ENCODE measurements around the gene TMPRSS12. TPM values are rescaled to one million over a fixed set of nuclear protein-coding genes. Genes with fewer than 3 reads are reported as not detected.
"Not testable (repeated sequence)": the region's sequence is repeated elsewhere in the genome, so short reads cannot be mapped to it uniquely, and the experiment has no call there.

TMPRSS12 gene
- total and polyA plus RNA-seq, 2 donors from 2014 or later: not detected

- no peaks in the 10 kb centered on the region for H3K36me3 ChIP-seq (ENCODE audit: control insufficient read depth in 2 of 3, insufficient read depth in 3 of 3, low read length in 3 of 3)
- H3K9me3 ChIP-seq (ENCODE audit: control insufficient read depth in 2 of 3, insufficient read depth in 1 of 3, low read length in 3 of 3): peaks cover 0 to 5% (median 0%) of the 10 kb centered on the region in 3 donors
- no peak overlapping the region for H3K4me3 ChIP-seq (ENCODE audit: low read length in 3 of 3)
- no peak overlapping the region for H3K9ac ChIP-seq (ENCODE audit: low read length in 3 of 3)
- intact Hi-C loops (cut with DNase I): no loop called here
- no peak for FAIRE-seq
- H3K27me3 ChIP-seq (ENCODE audit: control insufficient read depth, insufficient read depth, low read length): no peaks in the 10 kb centered on the region
- no peak for DNase-seq
- no peaks in the 10 kb centered on the region for H3K4me1 ChIP-seq (ENCODE audit: control insufficient read depth in 2 of 3, insufficient read depth in 2 of 3, low read depth in 1 of 3, low read length in 3 of 3)
- H3K27ac ChIP-seq (ENCODE audit: low read depth in 2 of 2, low read length in 2 of 2): no peak overlapping the region
- TF ChIP-seq CTCF (IDR thresholded peaks at IDR 0.05; ENCODE audit: borderline replicate concordance, extremely low read depth, insufficient read depth): no peak
Observed at GRCh38 chr12:50862316-50862715, 19.6 kb downstream of the TMPRSS12 start.

GRCh38 chr12:50865266-50865665, 22.5 kb downstream of the TMPRSS12 start:
- DNase-seq: no peak
- TF ChIP-seq CTCF (IDR thresholded peaks at IDR 0.05; ENCODE audit: borderline replicate concordance, extremely low read depth, insufficient read depth): no peak
- H3K4me3 ChIP-seq (ENCODE audit: low read length in 3 of 3): no peak overlapping the region
- H3K36me3 ChIP-seq (ENCODE audit: control insufficient read depth in 2 of 3, insufficient read depth in 3 of 3, low read length in 3 of 3): no peaks in the 10 kb centered on the region
- intact Hi-C loops (cut with DNase I): no loop called here
- H3K9me3 ChIP-seq (ENCODE audit: control insufficient read depth in 2 of 3, insufficient read depth in 1 of 3, low read length in 3 of 3): peaks cover 0 to 5% (median 0%) of the 10 kb centered on the region in 3 donors
- H3K27ac ChIP-seq (ENCODE audit: low read depth in 2 of 2, low read length in 2 of 2): no peak overlapping the region
- FAIRE-seq: no peak
- H3K4me1 ChIP-seq (ENCODE audit: control insufficient read depth in 2 of 3, insufficient read depth in 2 of 3, low read depth in 1 of 3, low read length in 3 of 3): no peaks in the 10 kb centered on the region
- no peaks in the 10 kb centered on the region for H3K27me3 ChIP-seq (ENCODE audit: control insufficient read depth, insufficient read depth, low read length)
- no peak overlapping the region for H3K9ac ChIP-seq (ENCODE audit: low read length in 3 of 3)

- DNase-seq; H3K4me1 ChIP-seq (ENCODE audit: control insufficient read depth in 2 of 3, insufficient read depth in 2 of 3, low read depth in 1 of 3, low read length in 3 of 3); H3K9me3 ChIP-seq (ENCODE audit: control insufficient read depth in 2 of 3, insufficient read depth in 1 of 3, low read length in 3 of 3); H3K27ac ChIP-seq (ENCODE audit: low read depth in 2 of 2, low read length in 2 of 2); H3K9ac ChIP-seq (ENCODE audit: low read length in 3 of 3); H3K4me3 ChIP-seq (ENCODE audit: low read length in 3 of 3); H3K27me3 ChIP-seq (ENCODE audit: control insufficient read depth, insufficient read depth, low read length); intact Hi-C loops (cut with DNase I); H3K36me3 ChIP-seq (ENCODE audit: control insufficient read depth in 2 of 3, insufficient read depth in 3 of 3, low read length in 3 of 3); FAIRE-seq: not testable (repeated sequence)
Observed at GRCh38 chr12:50868881-50869280, 26.2 kb downstream of the TMPRSS12 start.

- Histone ChIP-seq H3K9ac (ENCODE audit: low read length in 3 of 3) (no peak overlapping the region), H3K27ac (ENCODE audit: low read depth in 2 of 2, low read length in 2 of 2) (no peak overlapping the region), H3K4me1 (ENCODE audit: control insufficient read depth in 2 of 3, insufficient read depth in 2 of 3, low read depth in 1 of 3, low read length in 3 of 3) (no peaks in the 10 kb centered on the region), H3K4me3 (ENCODE audit: low read length in 3 of 3) (no peak overlapping the region), H3K36me3 (ENCODE audit: control insufficient read depth in 2 of 3, insufficient read depth in 3 of 3, low read length in 3 of 3) (no peaks in the 10 kb centered on the region), H3K9me3 (ENCODE audit: control insufficient read depth in 2 of 3, insufficient read depth in 1 of 3, low read length in 3 of 3) (no peaks in the 10 kb centered on the region), H3K27me3 (ENCODE audit: control insufficient read depth, insufficient read depth, low read length) (no peaks in the 10 kb centered on the region)
- DNase-seq (no peak), FAIRE-seq (no peak)
- no peak for TF ChIP-seq CTCF (IDR thresholded peaks at IDR 0.05; ENCODE audit: borderline replicate concordance, extremely low read depth, insufficient read depth)
- intact Hi-C loops (cut with DNase I): no loop called here
Observed at GRCh38 chr12:50882563-50882962, 39.8 kb downstream of the TMPRSS12 start.

Measured in kidney (tissue), 14 donors.